SK-MEL-5 (cell line): Measurements from ENCODE around the gene TPM2. TPM values are rescaled to one million over a fixed set of nuclear protein-coding genes. Genes with fewer than 3 reads are reported as not detected.

Experiments
- small RNA-seq, 2 experiments: library from RNA; depleted of rRNA; stranded (forward); fragments of <200 nt; gene quantifications; one replicate each; pipeline ENCODE3, GENCODE V24; 2014
- total RNA-seq: library from RNA; depleted of rRNA; stranded (reverse); fragments of >200 nt; shearing (Covaris generic); gene quantifications from 2 replicates; pipeline ENCODE4 v1.2.3, GENCODE V29; 2014; rRNA removed

TPM2 gene
- total RNA-seq, 1 experiment from 2014 or later, result 3.8 TPM

Small RNAs within 50 kb of the gene (small RNA-seq; reads per million reads assigned to genes)
- gene MIR6853 (0 reads per million in 2 experiments), gene RMRP (0 reads per million in 2 experiments), gene RN7SL22P (0 reads per million in 2 experiments)

Other genes starting within 250 kb of the TPM2 start
- 4.4 and 5.4 TPM in 2 replicates for gene RUSC2, start 199.8 kb downstream of the TPM2 start, total RNA-seq
- 4.1 and 5.5 TPM in 2 replicates for gene TESK1, start 84.7 kb downstream of the TPM2 start, total RNA-seq
- gene CD72, start 71.5 kb downstream of the TPM2 start, total RNA-seq, result 0.43 and 0.63 TPM in 2 replicates
- not detected in 2 replicates for gene SIT1, start 39.0 kb downstream of the TPM2 start, total RNA-seq
- 21,584 and 34,307 TPM in 2 replicates for gene RMRP, start 31.9 kb downstream of the TPM2 start, total RNA-seq
- gene CCDC107, start 31.6 kb downstream of the TPM2 start, total RNA-seq, result 11.8 and 20.0 TPM in 2 replicates
- 4.8 and 5.9 TPM in 2 replicates for gene ARHGEF39, start 24.7 kb downstream of the TPM2 start, total RNA-seq
- 0.29 TPM in 1 of 2 replicates, not detected in the other for gene CA9, start 16.0 kb downstream of the TPM2 start, total RNA-seq
- gene TLN1, start 42.3 kb upstream of the TPM2 start, total RNA-seq, result 58.0 and 66.8 TPM in 2 replicates
- 21.8 and 27.2 TPM in 2 replicates for gene CREB3, start 42.7 kb upstream of the TPM2 start, total RNA-seq
- 32.1 and 37.1 TPM in 2 replicates for gene GBA2, start 59.3 kb upstream of the TPM2 start, total RNA-seq
- 12.2 and 12.4 TPM in 2 replicates for gene RGP1, start 59.4 kb upstream of the TPM2 start, total RNA-seq
- not detected in 2 replicates for gene MSMP, start 64.4 kb upstream of the TPM2 start, total RNA-seq
- gene NPR2, start 101.7 kb upstream of the TPM2 start, total RNA-seq, result 0.53 and 1.1 TPM in 2 replicates
- 0.05 TPM in 1 of 2 replicates, not detected in the other for gene SPAG8, start 122.3 kb upstream of the TPM2 start, total RNA-seq
- 19.7 and 26.2 TPM in 2 replicates for gene HINT2, start 125.1 kb upstream of the TPM2 start, total RNA-seq
- gene FAM221B, start 138.8 kb upstream of the TPM2 start, total RNA-seq, result not detected in 2 replicates
- gene TMEM8B, start 139.3 kb upstream of the TPM2 start, total RNA-seq, result 0.55 and 1.0 TPM in 2 replicates
- not detected in 2 replicates for gene OR13J1, start 180.5 kb upstream of the TPM2 start, total RNA-seq
- gene HRCT1, start 216.3 kb upstream of the TPM2 start, total RNA-seq, result not detected in 2 replicates
- gene SPAAR, start 219.6 kb upstream of the TPM2 start, total RNA-seq, result not detected in 2 replicates